ENCODE results near the gene SNX25.
"Not testable (repeated sequence)": the region's sequence is repeated elsewhere in the genome, so short reads cannot be mapped to it uniquely, and the experiment has no call there.

Gene SNX25

GRCh38 chr4:185322803-185323202, 113.4 kb downstream of the SNX25 start:
- H3K27me3 ChIP-seq (ENCODE audit: control insufficient read depth, insufficient read depth, low read length), result no peaks in the 10 kb centered on the region
- no peak overlapping the region for H3K4me3 ChIP-seq (ENCODE audit: low read depth, low read length)
- peaks cover 2% of the 10 kb centered on the region for H3K36me3 ChIP-seq (ENCODE audit: control insufficient read depth, insufficient read depth, low read length)
- peaks cover 4% of the 10 kb centered on the region for H3K9me3 ChIP-seq (ENCODE audit: control insufficient read depth, insufficient read depth, low read length)
- H3K4me1 ChIP-seq (ENCODE audit: control insufficient read depth, insufficient read depth, low read length), result peaks cover 7% of the 10 kb centered on the region
- no peak overlapping the region for H3K9ac ChIP-seq (ENCODE audit: low read depth, low read length)

GRCh38 chr4:185323606-185324005, 114.2 kb downstream of the SNX25 start:
- Histone ChIP-seq H3K9ac (ENCODE audit: low read depth, low read length) (no peak overlapping the region), H3K36me3 (ENCODE audit: control insufficient read depth, insufficient read depth, low read length) (peaks cover 2% of the 10 kb centered on the region), H3K9me3 (ENCODE audit: control insufficient read depth, insufficient read depth, low read length) (peaks cover 4% of the 10 kb centered on the region), H3K27me3 (ENCODE audit: control insufficient read depth, insufficient read depth, low read length) (no peaks in the 10 kb centered on the region), H3K4me1 (ENCODE audit: control insufficient read depth, insufficient read depth, low read length) (peaks cover under 1% of the 10 kb centered on the region), H3K4me3 (ENCODE audit: low read depth, low read length) (no peak overlapping the region)

GRCh38 chr4:185324361-185324760, 115.0 kb downstream of the SNX25 start:
- not testable (repeated sequence) for H3K36me3 ChIP-seq (ENCODE audit: control insufficient read depth, insufficient read depth, low read length); H3K4me3 ChIP-seq (ENCODE audit: low read depth, low read length); H3K9ac ChIP-seq (ENCODE audit: low read depth, low read length); H3K9me3 ChIP-seq (ENCODE audit: control insufficient read depth, insufficient read depth, low read length); H3K4me1 ChIP-seq (ENCODE audit: control insufficient read depth, insufficient read depth, low read length); H3K27me3 ChIP-seq (ENCODE audit: control insufficient read depth, insufficient read depth, low read length)

- not testable (repeated sequence) for H3K27me3 ChIP-seq (ENCODE audit: control insufficient read depth, insufficient read depth, low read length); H3K4me3 ChIP-seq (ENCODE audit: low read depth, low read length); H3K36me3 ChIP-seq (ENCODE audit: control insufficient read depth, insufficient read depth, low read length); H3K9ac ChIP-seq (ENCODE audit: low read depth, low read length); H3K4me1 ChIP-seq (ENCODE audit: control insufficient read depth, insufficient read depth, low read length)
- peaks cover 12% of the 10 kb centered on the region for H3K9me3 ChIP-seq (ENCODE audit: control insufficient read depth, insufficient read depth, low read length)
Observed at GRCh38 chr4:185325721-185326120, 116.3 kb downstream of the SNX25 start.

GRCh38 chr4:185328586-185328985, 119.2 kb downstream of the SNX25 start:
- Histone ChIP-seq H3K4me3 (ENCODE audit: low read depth, low read length) (no peak overlapping the region), H3K9ac (ENCODE audit: low read depth, low read length) (no peak overlapping the region), H3K9me3 (ENCODE audit: control insufficient read depth, insufficient read depth, low read length) (peaks cover 11% of the 10 kb centered on the region), H3K4me1 (ENCODE audit: control insufficient read depth, insufficient read depth, low read length) (peaks cover 5% of the 10 kb centered on the region), H3K36me3 (ENCODE audit: control insufficient read depth, insufficient read depth, low read length) (peaks cover 2% of the 10 kb centered on the region), H3K27me3 (ENCODE audit: control insufficient read depth, insufficient read depth, low read length) (no peaks in the 10 kb centered on the region)

GRCh38 chr4:185329879-185330510, 120.6 kb downstream of the SNX25 start:
- H3K4me1 ChIP-seq (ENCODE audit: control insufficient read depth, insufficient read depth, low read length); H3K9ac ChIP-seq (ENCODE audit: low read depth, low read length); H3K36me3 ChIP-seq (ENCODE audit: control insufficient read depth, insufficient read depth, low read length); H3K27me3 ChIP-seq (ENCODE audit: control insufficient read depth, insufficient read depth, low read length); H3K4me3 ChIP-seq (ENCODE audit: low read depth, low read length); H3K9me3 ChIP-seq (ENCODE audit: control insufficient read depth, insufficient read depth, low read length): not testable (repeated sequence)

GRCh38 chr4:185332575-185333464, 123.4 kb downstream of the SNX25 start:
- Histone ChIP-seq H3K4me3 (ENCODE audit: low read depth, low read length) (no peak overlapping the region), H3K36me3 (ENCODE audit: control insufficient read depth, insufficient read depth, low read length) (no peaks in the 10 kb centered on the region), H3K4me1 (ENCODE audit: control insufficient read depth, insufficient read depth, low read length) (peaks cover 5% of the 10 kb centered on the region), H3K9me3 (ENCODE audit: control insufficient read depth, insufficient read depth, low read length) (peaks cover 7% of the 10 kb centered on the region), H3K27me3 (ENCODE audit: control insufficient read depth, insufficient read depth, low read length) (no peaks in the 10 kb centered on the region), H3K9ac (ENCODE audit: low read depth, low read length) (no peak overlapping the region)

GRCh38 chr4:185334326-185334725, 124.9 kb downstream of the SNX25 start:
- Histone ChIP-seq H3K4me1 (ENCODE audit: control insufficient read depth, insufficient read depth, low read length) (peaks cover 5% of the 10 kb centered on the region), H3K4me3 (ENCODE audit: low read depth, low read length) (no peak overlapping the region), H3K9me3 (ENCODE audit: control insufficient read depth, insufficient read depth, low read length) (peaks cover 4% of the 10 kb centered on the region), H3K36me3 (ENCODE audit: control insufficient read depth, insufficient read depth, low read length) (no peaks in the 10 kb centered on the region), H3K27me3 (ENCODE audit: control insufficient read depth, insufficient read depth, low read length) (no peaks in the 10 kb centered on the region), H3K9ac (ENCODE audit: low read depth, low read length) (no peak overlapping the region)

GRCh38 chr4:185335579-185335978, 126.2 kb downstream of the SNX25 start:
- no peak overlapping the region for H3K9ac ChIP-seq (ENCODE audit: low read depth, low read length)
- no peaks in the 10 kb centered on the region for H3K36me3 ChIP-seq (ENCODE audit: control insufficient read depth, insufficient read depth, low read length)
- H3K4me1 ChIP-seq (ENCODE audit: control insufficient read depth, insufficient read depth, low read length), result peaks cover 5% of the 10 kb centered on the region
- no peaks in the 10 kb centered on the region for H3K9me3 ChIP-seq (ENCODE audit: control insufficient read depth, insufficient read depth, low read length)
- H3K27me3 ChIP-seq (ENCODE audit: control insufficient read depth, insufficient read depth, low read length), result no peaks in the 10 kb centered on the region
- H3K4me3 ChIP-seq (ENCODE audit: low read depth, low read length), result no peak overlapping the region

- Histone ChIP-seq H3K27me3 (ENCODE audit: control insufficient read depth, insufficient read depth, low read length) (no peaks in the 10 kb centered on the region), H3K4me3 (ENCODE audit: low read depth, low read length) (no peak overlapping the region), H3K36me3 (ENCODE audit: control insufficient read depth, insufficient read depth, low read length) (no peaks in the 10 kb centered on the region), H3K4me1 (ENCODE audit: control insufficient read depth, insufficient read depth, low read length) (no peaks in the 10 kb centered on the region), H3K9ac (ENCODE audit: low read depth, low read length) (no peak overlapping the region), H3K9me3 (ENCODE audit: control insufficient read depth, insufficient read depth, low read length) (no peaks in the 10 kb centered on the region)
Observed at GRCh38 chr4:185339941-185340340, 130.5 kb downstream of the SNX25 start.

GRCh38 chr4:185341377-185341776, 132.0 kb downstream of the SNX25 start:
- no peak overlapping the region for H3K4me3 ChIP-seq (ENCODE audit: low read depth, low read length)
- H3K9ac ChIP-seq (ENCODE audit: low read depth, low read length), result no peak overlapping the region
- H3K9me3 ChIP-seq (ENCODE audit: control insufficient read depth, insufficient read depth, low read length), result no peaks in the 10 kb centered on the region
- H3K27me3 ChIP-seq (ENCODE audit: control insufficient read depth, insufficient read depth, low read length), result no peaks in the 10 kb centered on the region
- H3K4me1 ChIP-seq (ENCODE audit: control insufficient read depth, insufficient read depth, low read length), result no peaks in the 10 kb centered on the region
- H3K36me3 ChIP-seq (ENCODE audit: control insufficient read depth, insufficient read depth, low read length), result no peaks in the 10 kb centered on the region

- H3K36me3 ChIP-seq (ENCODE audit: control insufficient read depth, insufficient read depth, low read length), result no peaks in the 10 kb centered on the region
Observed at GRCh38 chr4:185341841-185342240, 132.4 kb downstream of the SNX25 start.

More at GRCh38 chr4:185341841-185342240, 132.4 kb downstream of the SNX25 start:
- Histone ChIP-seq H3K9me3 (ENCODE audit: control insufficient read depth, insufficient read depth, low read length) (no peaks in the 10 kb centered on the region), H3K4me1 (ENCODE audit: control insufficient read depth, insufficient read depth, low read length) (no peaks in the 10 kb centered on the region), H3K4me3 (ENCODE audit: low read depth, low read length) (no peak overlapping the region), H3K27me3 (ENCODE audit: control insufficient read depth, insufficient read depth, low read length) (no peaks in the 10 kb centered on the region), H3K9ac (ENCODE audit: low read depth, low read length) (no peak overlapping the region)

All from iPS-15b (cell line).